ENCODE measurements around the gene NFIC. TPM values are rescaled to one million over a fixed set of nuclear protein-coding genes. Genes with fewer than 3 reads are reported as not detected.
"Not testable (repeated sequence)": the region's sequence is repeated elsewhere in the genome, so short reads cannot be mapped to it uniquely, and the experiment has no call there.

The NFIC gene
- total RNA-seq, 1 donor = 79.5 TPM

- H3K4me3 ChIP-seq (ENCODE audit: low read depth, low read length) = no peak overlapping the region
- no peak for TF ChIP-seq CTCF (IDR thresholded peaks at IDR 0.05; ENCODE audit: insufficient read depth, low read length)
- DNase-seq (ENCODE audit: low read depth) = no peak
Measured at GRCh38 chr19:3330047-3330446, 36.3 kb upstream of the NFIC start.

GRCh38 chr19:3332232-3332631, 34.2 kb upstream of the NFIC start:
- H3K4me3 ChIP-seq (ENCODE audit: low read depth, low read length); DNase-seq (ENCODE audit: low read depth): not testable (repeated sequence)

GRCh38 chr19:3333020-3333583, 33.3 kb upstream of the NFIC start:
- no peak for DNase-seq (ENCODE audit: low read depth)
- H3K4me3 ChIP-seq (ENCODE audit: low read depth, low read length) = no peak overlapping the region
- TF ChIP-seq CTCF (IDR thresholded peaks at IDR 0.05; ENCODE audit: insufficient read depth, low read length) = no peak

GRCh38 chr19:3333662-3334061, 32.7 kb upstream of the NFIC start:
- TF ChIP-seq CTCF (IDR thresholded peaks at IDR 0.05; ENCODE audit: insufficient read depth, low read length) = no peak
- no peak overlapping the region for H3K4me3 ChIP-seq (ENCODE audit: low read depth, low read length)
- DNase-seq (ENCODE audit: low read depth) = no peak

GRCh38 chr19:3334749-3335430, 31.5 kb upstream of the NFIC start:
- H3K4me3 ChIP-seq (ENCODE audit: low read depth, low read length); DNase-seq (ENCODE audit: low read depth): not testable (repeated sequence)

- TF ChIP-seq CTCF (IDR thresholded peaks at IDR 0.05; ENCODE audit: insufficient read depth, low read length) = no peak
- peak; percentile 61 for DNase-seq (ENCODE audit: low read depth)
- no peak overlapping the region for H3K4me3 ChIP-seq (ENCODE audit: low read depth, low read length)
Measured at GRCh38 chr19:3335431-3336350, 30.7 kb upstream of the NFIC start.

- no peak for DNase-seq (ENCODE audit: low read depth)
- no peak overlapping the region for H3K4me3 ChIP-seq (ENCODE audit: low read depth, low read length)
Measured at GRCh38 chr19:3336351-3336679, 30.1 kb upstream of the NFIC start.

More at GRCh38 chr19:3336351-3336679, 30.1 kb upstream of the NFIC start:
- TF ChIP-seq CTCF (IDR thresholded peaks at IDR 0.05; ENCODE audit: insufficient read depth, low read length) = no peak
